Measurements from ENCODE around the gene PRKG1. TPM values are rescaled to one million over a fixed set of nuclear protein-coding genes. Genes with fewer than 3 reads are reported as not detected.

The PRKG1 gene
- total RNA-seq, 1 experiment from 2014 or later: 10.4 TPM

GRCh38 chr10:51215951-51216834 is 141.9 kb downstream of the PRKG1 start:
- Histone ChIP-seq H3K9me3 (ENCODE audit: control insufficient read depth, low read depth, low read length) (no peaks in the 10 kb centered on the region), H2BK15ac (ENCODE audit: low read depth, low read length) (no peak overlapping the region), H3K23me2 (ENCODE audit: insufficient read length, low read depth, low read length, poor library complexity, severe bottlenecking) (no peaks in the 10 kb centered on the region), H3K27ac (ENCODE audit: insufficient read length, low read depth, low read length) (no peak overlapping the region), H3T11ph (ENCODE audit: low read length) (no peak overlapping the region), H2BK12ac (ENCODE audit: insufficient read length, low read depth, low read length) (no peak overlapping the region), H3K14ac (ENCODE audit: insufficient read depth, low read length) (no peak overlapping the region), H2BK120ac (ENCODE audit: low read depth, low read length, poor library complexity, severe bottlenecking) (no peak overlapping the region), H4K91ac (ENCODE audit: insufficient read length, low read depth, low read length) (no peak overlapping the region), H3K23ac (ENCODE audit: insufficient read length, low read depth, low read length) (no peak overlapping the region), H3K18ac (ENCODE audit: insufficient read length, low read depth, low read length) (no peak overlapping the region), H3K27me3 (ENCODE audit: insufficient read depth, low read length) (no peaks in the 10 kb centered on the region), H3K56ac (ENCODE audit: insufficient read length, low read depth, low read length) (no peak overlapping the region), H3K79me2 (ENCODE audit: insufficient read depth, low read length) (no peaks in the 10 kb centered on the region), H3K4me1 (ENCODE audit: insufficient read depth, low read length) (no peaks in the 10 kb centered on the region; the same call in 1 of the 2 replicates), H4K20me1 (ENCODE audit: control insufficient read depth, insufficient read depth, insufficient read length) (no peaks in the 10 kb centered on the region), H3K9ac (ENCODE audit: extremely low read depth, insufficient read length, low read length) (no peak overlapping the region), H2AK5ac (ENCODE audit: insufficient read length, low read length) (no peak overlapping the region), H3K4me2 (ENCODE audit: insufficient read depth, insufficient read length, low read length) (no peak overlapping the region), H4K8ac (replicated peaks; ENCODE audit: insufficient read length, low read depth, low read length) (no peak overlapping the region), H2AFZ (ENCODE audit: low read length) (no peak overlapping the region), H2BK20ac (ENCODE audit: low read depth, low read length, poor library complexity, severe bottlenecking) (no peak overlapping the region), H3K79me1 (ENCODE audit: insufficient read depth, low read depth, low read length, poor library complexity, severe bottlenecking) (no peaks in the 10 kb centered on the region), H2BK5ac (ENCODE audit: insufficient read length, low read length) (no peak overlapping the region), H4K5ac (ENCODE audit: insufficient read length, low read depth, low read length) (no peak overlapping the region), H3K4ac (ENCODE audit: low read depth, low read length) (no peak overlapping the region)
- TF ChIP-seq CTCF (conservative IDR thresholded peaks at IDR 0.05): no peak
- Mint-ChIP-seq H3K27me3 (ENCODE audit: low read depth) (peaks cover 2% of the 10 kb centered on the region; the same call in 1 of the 2 replicates), H3K27ac (0 out of 7 replicates have a peak overlapping the region, but pooled peaks of 1 of the 3 experiments have one; percentile 80), H3K4me3 (no peak overlapping the region), H3K36me3 (ENCODE audit: insufficient read depth in 1 of 3, low read depth in 3 of 3) (no peaks in the 10 kb centered on the region; a peak in 3 of 7 replicates), H3K9me3 (peaks cover 0 to 3% of the 10 kb centered on the region in 2 experiments; a peak in 3 of 5 replicates), H3K4me1 (peaks cover 20 to 31% of the 10 kb centered on the region in 2 experiments)
- no CpG with 5 or more reads among the region's 3 CpGs for WGBS (ENCODE audit: extremely low coverage, insufficient read length, low lambda C conversion rate)
- no peak for DNase-seq

Data from H9 (cell line).